ENCODE results near the gene SIX3.

SIX3 gene

DNA sequence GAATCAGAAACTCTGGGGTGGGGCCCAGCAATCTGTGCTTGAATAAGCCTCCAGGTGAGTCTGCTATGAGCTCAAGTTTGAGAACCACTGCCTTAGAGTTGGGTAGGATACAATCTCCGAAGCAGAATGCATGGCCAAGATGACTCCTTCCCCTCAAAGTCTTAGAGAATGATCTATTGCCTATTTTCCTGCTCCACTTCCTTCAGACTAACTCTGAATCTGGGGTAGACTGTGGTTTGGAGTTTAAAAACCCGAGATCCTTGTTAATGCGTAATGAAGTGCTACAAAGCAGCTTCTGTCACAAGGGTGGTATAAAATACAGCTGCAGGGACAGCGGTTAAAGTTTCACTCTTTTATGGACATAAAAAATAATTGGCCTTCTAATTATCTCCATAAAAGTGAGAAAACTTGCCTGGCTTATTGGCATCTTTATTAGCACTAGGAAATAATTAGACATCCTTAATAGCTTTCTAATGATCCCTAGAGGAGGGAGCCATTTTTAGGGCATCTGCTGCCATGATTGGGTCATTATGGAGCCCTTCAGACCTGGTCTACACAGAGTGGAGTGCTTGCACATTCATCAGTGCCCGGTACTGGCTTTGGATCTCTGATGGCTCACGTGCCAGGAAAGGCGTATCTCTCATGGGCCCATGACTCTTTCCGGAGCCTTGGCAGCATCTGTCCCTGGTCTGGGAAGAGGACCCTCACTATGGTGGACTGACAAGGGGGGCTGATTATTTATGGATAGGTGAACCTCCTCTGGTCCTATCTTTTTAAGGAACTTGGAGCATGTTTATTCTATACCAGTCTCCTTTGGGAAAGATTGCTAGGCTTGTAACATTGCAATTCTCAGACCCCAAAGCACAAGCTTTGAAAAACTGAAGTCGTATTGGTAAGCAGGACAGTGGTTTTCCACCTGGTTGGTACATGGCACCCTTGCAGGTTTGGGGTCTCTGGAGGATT lies 39.5 kb downstream of the SIX3 start:
- DNase-seq (ENCODE audit: low read depth) = no peak
- no peak overlapping the region for H3K4me3 ChIP-seq (ENCODE audit: low read depth, low read length)
- TF ChIP-seq, protein P1, sequence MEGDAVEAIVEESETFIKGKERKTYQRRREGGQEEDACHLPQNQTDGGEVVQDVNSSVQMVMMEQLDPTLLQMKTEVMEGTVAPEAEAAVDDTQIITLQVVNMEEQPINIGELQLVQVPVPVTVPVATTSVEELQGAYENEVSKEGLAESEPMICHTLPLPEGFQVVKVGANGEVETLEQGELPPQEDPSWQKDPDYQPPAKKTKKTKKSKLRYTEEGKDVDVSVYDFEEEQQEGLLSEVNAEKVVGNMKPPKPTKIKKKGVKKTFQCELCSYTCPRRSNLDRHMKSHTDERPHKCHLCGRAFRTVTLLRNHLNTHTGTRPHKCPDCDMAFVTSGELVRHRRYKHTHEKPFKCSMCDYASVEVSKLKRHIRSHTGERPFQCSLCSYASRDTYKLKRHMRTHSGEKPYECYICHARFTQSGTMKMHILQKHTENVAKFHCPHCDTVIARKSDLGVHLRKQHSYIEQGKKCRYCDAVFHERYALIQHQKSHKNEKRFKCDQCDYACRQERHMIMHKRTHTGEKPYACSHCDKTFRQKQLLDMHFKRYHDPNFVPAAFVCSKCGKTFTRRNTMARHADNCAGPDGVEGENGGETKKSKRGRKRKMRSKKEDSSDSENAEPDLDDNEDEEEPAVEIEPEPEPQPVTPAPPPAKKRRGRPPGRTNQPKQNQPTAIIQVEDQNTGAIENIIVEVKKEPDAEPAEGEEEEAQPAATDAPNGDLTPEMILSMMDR (IDR thresholded peaks at IDR 0.05; ENCODE audit: insufficient read depth, low read depth, low read length, missing control alignments) = no peak

DNA sequence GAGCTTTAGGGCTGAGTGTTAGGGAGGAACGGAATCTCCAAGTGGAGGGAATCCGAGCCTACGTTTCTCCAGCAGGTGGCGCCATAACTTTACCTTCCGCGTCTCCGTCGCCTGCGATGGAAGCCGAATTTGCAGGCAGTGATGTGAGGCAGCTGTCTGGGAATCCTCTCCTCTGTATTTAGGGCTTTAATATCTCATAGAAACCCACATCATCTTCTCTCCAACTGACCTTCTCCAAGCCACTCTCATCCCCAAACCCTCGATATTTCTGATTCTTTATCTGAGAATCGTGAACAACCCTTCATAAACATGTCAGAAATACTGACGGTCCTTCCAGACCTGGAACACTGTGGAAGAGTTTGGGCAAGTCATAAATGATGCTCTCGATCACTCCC lies 40.2 kb downstream of the SIX3 start:
- TF ChIP-seq, protein P1 (IDR thresholded peaks at IDR 0.05; ENCODE audit: insufficient read depth, low read depth, low read length, missing control alignments) = peak; percentile 82
- no peak overlapping the region for H3K4me3 ChIP-seq (ENCODE audit: low read depth, low read length)
- DNase-seq (ENCODE audit: low read depth) = peak; percentile 78

DNA sequence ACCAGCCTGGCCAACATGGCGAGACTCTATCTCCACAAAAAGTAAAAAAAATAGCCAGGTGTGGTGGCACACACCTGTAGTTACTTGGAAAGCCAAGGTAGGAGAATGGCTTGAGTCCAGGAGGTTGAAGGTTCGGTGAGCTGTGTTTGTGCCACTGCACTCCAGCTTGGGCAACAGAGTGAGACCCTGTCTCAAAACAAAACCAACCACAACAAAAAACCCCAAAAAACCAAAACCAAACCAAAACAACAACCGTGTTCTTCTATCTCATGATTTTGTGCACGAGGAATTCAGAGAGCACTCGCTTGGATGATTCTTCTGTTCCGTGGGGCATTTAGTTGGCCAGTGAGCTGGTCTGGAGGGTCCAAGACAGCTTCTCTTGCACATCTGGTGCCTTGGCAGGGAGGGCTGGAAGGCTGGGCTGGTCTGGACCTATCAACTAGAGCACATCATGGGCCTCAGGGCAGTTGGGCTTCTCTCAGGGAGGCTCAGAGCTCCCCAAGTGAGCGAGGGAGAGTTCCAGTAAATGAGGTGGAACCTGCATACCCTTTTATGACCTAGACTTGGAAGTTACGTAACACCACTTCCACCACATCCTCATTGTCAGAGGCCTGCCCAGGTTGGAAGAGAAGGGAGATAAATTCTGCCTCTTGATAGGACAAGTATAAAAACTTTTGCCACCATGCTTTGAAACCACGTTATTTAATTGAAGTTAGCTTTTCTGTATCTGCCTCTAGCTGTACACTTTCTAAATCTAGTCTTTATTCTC lies 42.5 kb downstream of the SIX3 start:
- H3K4me3 ChIP-seq (ENCODE audit: low read depth, low read length) = no peak overlapping the region
- DNase-seq (ENCODE audit: low read depth) = no peak
- TF ChIP-seq, protein P1 (IDR thresholded peaks at IDR 0.05; ENCODE audit: insufficient read depth, low read depth, low read length, missing control alignments) = no peak

DNA sequence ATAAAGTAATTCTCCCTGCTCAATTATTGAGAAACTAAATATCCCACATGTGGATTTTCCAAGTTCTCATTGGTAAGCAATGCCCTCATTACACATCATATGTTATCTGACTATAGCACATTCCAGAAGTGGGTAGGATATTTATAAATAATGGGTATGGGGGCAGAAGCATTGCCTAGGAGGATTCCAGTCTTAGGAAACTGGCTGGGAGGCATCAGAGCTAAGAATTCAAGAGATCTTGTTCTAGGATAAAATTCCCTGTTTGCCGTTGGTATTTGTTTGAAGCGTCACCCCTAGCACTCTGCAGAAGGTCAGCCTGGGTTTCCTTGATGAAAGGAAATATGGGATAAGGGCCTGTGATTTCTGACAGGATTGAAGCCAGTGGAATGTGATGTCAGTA lies 47.7 kb downstream of the SIX3 start:
- TF ChIP-seq, protein P1 (IDR thresholded peaks at IDR 0.05; ENCODE audit: insufficient read depth, low read depth, low read length, missing control alignments) = no peak
- no peak overlapping the region for H3K4me3 ChIP-seq (ENCODE audit: low read depth, low read length)
- DNase-seq (ENCODE audit: low read depth) = no peak

DNA sequence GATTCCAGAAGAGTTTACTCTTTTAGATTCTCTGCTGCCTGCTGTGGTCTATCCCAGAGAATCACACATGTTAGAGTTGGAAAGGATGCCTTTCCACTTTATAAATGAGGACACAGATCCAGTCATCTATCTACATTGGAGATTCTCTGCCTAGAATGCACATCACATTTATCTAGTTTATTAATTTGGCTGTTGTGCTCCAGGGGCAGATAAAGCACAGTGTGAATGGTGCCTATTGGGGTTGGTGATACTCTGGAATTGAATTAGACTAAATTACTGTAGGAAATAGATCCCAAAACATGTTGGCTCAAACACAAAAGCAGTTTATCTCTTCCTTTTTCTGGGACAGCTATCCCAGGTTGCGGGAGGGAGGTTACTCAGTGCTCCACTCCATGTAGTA lies 52.9 kb downstream of the SIX3 start:
- TF ChIP-seq, protein P1 (IDR thresholded peaks at IDR 0.05; ENCODE audit: insufficient read depth, low read depth, low read length, missing control alignments) = no peak
- DNase-seq (ENCODE audit: low read depth) = no peak
- H3K4me3 ChIP-seq (ENCODE audit: low read depth, low read length) = no peak overlapping the region
